GM18505 (cell line): ENCODE results near the gene LHCGR.

Source experiments
- ATAC-seq: cut with Tn5 transposase; IDR thresholded peaks from one replicate; pipeline ENCODE4 v1.9.1; 2021; ENCODE audit not compliant: unreplicated experiment
- POLR2A ChIP-seq: IDR thresholded peaks from 4 replicates; pipeline ENCODE4 v1.6.1; 2011; ENCODE audit warnings: borderline replicate concordance; ENCODE audit not compliant: insufficient read depth, insufficient read length; ENCODE audit errors: extremely low read depth

Gene LHCGR

DNA sequence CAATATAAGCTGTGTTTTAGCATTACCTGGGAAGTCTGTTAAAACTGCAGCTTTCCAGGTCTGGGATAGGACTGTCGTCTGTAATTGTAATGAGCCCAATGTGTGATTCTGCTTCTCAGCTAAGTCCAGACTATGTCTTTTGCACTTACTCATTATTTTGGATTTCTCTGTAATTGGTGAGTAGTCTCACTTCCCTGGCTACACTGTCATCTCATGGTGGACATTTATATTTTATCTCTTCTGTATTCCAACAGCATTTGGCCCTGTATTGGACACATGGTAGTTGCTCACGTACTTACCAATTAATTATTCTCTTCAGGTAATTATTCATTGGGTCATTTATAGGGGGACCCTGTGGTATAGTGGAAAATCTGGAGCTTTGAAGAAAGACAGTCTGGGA lies 28.0 kb downstream of the LHCGR start:
- no peak for TF ChIP-seq POLR2A
- no peak for ATAC-seq

DNA sequence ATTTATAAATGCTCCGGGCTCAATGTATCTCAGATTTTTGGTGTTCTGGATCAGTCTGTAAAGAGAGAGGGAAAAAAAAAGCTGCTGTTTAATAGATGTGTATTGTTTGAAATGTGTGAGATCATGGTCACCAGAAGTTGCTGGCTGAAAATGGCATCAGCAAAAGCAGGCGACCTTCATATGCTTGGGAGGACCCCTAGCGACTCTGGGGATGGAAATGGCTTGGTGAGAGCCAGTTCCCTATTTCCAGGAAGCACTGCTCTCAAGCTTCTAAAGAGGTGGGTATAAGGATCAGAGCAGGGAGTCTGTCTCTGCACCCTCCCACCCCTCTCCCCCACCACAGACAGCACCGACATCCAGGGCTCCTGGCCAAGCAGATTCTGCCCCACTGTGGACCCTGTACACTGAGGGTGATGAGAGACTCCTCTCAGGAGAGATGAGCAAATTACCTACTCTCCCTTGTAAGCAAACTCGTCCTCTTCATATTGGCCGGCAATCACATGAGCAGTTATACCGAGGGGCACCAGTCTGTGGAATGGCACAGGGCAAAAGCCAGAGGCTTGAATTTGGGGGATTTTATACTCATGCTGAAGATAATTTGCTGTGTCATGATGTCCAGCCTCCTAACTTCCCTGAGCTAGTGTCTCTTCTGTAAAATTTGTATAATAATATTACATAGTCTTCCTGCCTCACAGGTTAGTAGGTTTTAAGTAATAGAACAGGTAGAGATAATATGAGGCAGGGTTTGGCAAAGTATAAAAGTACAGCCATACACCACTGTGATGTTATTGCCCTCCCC lies 29.6 kb downstream of the LHCGR start:
- ATAC-seq: no peak
- no peak for TF ChIP-seq POLR2A

DNA sequence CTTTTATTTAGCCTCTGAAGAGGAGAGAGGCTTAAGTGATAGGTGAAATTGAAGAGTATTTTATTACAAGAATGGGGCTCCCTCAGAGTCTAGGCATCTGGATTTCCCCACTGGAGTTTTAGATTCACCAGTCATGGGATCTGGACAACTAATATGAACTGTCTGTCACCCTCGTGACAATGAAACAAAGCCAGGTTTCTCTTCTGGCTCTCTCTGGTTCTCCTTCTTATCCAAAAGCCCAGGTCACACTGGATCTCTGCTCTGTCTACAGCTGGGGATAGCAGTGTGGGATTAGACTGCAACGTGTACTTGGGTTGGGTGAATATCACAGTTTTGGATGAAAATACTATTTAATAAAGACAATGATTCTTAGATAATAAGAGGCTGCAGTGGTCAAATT lies 31.2 kb downstream of the LHCGR start:
- ATAC-seq: no peak
- TF ChIP-seq POLR2A: no peak

DNA sequence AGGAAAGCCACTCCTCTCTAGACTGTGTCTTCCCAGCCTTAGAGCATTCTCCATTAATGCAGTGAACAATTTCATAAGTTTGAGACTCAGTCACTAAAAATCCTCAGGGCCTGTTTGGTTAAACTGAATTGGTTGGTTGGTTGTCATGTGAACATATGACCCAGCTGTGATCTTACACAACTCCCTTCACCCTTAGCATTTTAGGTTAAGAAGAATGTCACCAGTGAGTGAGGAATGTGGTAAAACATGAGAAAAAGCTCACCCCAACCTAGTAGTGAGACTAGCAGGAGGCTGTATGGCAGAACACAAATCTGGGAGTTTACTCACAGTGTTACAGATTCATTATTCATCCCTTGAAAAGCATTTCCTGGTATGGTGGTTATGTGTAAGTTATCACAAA lies 32.4 kb downstream of the LHCGR start:
- ATAC-seq: no peak
- no peak for TF ChIP-seq POLR2A

DNA sequence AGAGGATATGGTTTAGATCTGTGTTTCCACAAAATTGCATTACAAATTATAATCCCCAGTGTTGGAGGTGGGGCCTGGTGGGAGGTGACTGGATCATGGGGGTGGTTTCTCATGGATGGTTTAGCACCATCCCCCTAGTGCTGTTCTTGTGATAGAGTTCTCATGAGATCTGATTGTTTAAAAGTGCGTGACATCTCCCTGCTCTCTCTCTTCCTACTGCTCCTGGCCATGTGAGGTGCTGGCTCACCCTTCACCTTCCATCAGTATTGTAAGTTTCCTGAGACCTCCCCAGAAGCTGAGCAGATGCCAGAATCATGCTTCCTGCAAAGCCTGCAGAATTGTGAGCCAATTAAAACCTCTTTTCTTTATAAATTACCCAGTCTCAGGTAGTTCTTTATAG lies 33.1 kb downstream of the LHCGR start:
- no peak for TF ChIP-seq POLR2A
- ATAC-seq: no peak

DNA sequence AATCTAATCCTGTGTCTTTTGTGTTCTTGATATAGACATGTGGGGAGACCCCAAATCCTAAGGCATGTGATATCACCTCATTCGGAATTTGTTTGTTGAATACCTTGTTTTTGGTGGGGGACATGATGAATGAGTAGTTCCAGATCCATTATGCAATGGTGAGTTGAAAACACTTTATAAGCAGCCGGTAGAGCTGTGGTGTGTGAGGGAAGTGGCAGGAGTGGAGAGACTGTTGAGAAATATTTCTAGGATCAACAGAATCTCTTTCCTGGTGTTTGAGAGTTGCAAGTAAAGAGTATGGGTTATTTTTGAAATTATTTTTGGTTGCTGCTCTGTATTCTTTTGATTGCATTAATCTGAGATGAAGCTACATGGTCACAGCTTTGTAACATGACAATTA lies 34.4 kb downstream of the LHCGR start:
- TF ChIP-seq POLR2A: no peak
- ATAC-seq: no peak

DNA sequence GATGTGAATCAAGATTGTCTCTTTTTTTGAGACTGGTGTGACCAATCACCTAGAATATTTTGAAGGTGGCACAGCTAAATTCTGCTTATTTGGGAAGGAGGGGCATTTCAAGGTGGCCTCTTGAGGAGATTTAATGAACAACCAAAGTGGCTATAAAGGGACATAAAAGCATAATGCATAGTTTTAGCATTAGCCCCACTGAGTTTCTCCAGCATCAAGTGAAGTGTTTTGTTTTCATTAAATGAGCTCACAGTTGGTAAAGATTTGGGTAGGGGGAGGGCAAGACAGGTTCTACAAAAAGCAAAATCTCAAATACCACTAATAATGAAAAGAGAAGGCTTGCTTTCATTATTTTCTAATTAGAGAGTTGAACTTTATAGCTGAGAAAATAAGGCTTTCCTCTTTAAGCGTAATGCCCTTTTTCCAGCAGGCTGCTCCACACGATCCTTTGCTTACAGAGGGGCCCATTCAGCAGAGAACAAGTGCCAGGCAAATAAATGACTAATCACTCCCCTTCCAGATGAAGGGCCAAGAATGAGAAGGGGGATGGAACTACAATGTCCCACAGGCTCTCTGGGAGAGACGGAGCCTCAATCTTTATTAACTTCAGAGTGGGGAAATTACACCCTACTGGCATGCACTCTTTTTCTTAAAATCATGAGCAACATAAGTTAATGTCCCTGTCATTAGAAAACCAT lies 35.9 kb downstream of the LHCGR start:
- ATAC-seq: no peak

DNA sequence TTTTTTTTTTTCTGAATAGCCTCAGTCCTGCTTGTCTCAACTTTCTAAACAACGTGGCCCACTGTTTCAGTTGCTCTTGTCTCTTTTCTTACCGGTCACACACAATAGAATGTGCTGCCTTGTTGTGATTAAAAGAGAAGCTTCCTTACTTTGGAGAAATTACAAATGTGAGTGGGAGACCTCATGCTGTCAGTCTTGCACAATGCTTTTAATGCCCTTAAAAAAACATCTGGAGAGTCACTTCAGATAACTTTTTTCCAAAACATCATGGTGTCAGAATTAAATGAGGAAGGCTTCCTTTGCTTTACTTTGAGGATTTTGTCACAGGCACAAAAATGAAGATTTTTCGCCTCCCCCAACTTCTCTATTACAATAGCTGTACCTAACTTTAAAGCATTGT lies 37.7 kb downstream of the LHCGR start:
- ATAC-seq: no peak

More for the DNA sequence above, 35.9 kb downstream of the LHCGR start:
- TF ChIP-seq POLR2A: no peak

DNA sequence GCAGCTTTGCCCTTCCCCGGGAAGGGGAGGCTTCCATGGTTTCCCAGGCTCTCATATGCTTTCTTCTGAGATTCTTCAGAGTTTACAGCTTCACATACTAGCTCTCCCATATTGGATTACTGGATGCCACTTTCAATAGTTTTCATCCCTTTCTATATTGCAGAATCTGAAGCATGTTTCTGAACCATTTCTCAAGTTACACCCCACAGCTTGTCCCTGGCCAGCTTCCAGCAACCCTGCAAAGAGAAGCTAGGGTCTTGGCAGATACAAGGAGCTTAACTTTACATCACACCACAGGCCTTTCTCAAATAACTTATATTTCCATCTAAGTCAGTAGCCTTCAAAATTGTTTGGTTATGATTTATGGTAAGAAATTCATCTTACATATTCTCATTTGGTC lies 39.6 kb downstream of the LHCGR start:
- no peak for TF ChIP-seq POLR2A
- no peak for ATAC-seq

More for the DNA sequence above, 37.7 kb downstream of the LHCGR start:
- no peak for TF ChIP-seq POLR2A

DNA sequence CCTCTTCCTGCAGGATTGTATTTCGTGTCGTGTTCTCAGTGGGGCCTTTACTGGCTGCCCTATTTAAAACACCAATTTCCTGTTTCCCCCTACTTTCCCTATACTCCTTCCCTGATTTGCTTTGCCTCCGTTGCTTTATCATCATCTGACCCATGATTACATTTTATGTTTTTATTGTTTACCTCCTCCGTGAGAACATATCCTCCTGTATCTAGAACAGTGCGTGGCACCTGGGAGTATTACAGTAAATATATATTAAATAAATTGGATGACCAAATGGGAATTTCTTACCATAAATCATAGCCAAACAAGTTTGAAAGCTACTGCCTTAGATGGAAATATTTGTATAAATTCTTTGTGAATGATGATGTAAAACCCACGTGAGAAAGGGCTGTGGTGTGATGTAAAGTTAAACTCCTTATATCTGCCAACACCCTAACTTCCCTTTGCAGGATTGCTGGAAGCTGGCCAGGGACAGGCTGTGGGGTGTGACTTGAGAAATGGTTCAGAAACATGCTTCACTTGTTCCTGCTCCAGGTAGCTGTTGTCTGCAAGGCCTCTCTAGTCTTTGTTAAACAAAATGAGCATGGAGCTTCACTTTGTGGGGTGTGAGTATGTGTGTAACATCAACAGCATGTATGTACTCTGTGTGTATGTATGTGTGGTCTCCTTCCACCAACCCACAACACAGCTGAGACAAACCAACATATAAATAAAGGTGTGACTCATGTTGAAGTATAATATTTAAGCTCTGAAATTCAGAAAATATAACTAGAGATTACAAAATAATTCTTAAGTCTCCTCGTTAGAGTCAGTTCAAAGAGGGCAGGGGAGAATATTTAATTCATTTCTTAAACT lies 40.3 kb downstream of the LHCGR start:
- no peak for ATAC-seq
- no peak for TF ChIP-seq POLR2A

DNA sequence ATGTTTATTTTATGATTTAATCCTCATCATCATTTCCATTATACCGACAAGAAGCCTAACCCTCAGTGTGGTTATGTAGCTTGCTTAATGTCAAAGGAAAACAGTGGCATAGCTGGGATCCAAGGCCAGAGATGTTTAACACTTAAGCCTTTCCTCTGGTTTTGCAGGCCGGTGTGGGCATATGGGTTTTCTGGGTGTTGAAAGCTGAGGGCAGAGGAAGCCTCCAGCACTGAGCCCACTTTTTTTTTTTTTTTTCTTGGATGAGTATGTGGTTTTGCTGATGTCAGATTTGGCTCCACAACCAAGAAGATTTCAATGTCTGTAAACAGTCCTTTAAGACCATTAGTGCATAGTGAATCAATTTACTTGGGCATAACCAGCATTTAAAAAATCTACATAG lies 41.3 kb downstream of the LHCGR start:
- no peak for TF ChIP-seq POLR2A
- ATAC-seq: no peak

DNA sequence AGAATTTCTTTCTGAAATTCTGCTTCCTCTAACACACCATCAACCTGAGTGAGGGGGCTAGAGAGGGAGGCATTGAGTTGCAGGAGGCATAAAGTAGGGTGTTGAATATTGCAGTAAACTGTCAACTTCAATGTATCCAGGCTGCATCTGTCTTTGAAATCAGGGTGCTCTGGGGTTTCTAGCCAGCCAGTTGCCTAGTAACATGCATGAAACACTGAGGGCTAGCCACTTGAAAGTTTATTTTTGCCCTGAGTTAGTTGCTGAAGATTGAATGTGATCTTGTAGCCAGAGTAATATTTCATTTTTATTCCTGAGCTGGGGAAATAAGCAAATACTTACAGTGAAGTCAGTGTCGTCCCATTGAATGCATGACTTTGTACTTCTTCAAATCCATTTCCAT lies 41.9 kb downstream of the LHCGR start:
- no peak for TF ChIP-seq POLR2A
- no peak for ATAC-seq

DNA sequence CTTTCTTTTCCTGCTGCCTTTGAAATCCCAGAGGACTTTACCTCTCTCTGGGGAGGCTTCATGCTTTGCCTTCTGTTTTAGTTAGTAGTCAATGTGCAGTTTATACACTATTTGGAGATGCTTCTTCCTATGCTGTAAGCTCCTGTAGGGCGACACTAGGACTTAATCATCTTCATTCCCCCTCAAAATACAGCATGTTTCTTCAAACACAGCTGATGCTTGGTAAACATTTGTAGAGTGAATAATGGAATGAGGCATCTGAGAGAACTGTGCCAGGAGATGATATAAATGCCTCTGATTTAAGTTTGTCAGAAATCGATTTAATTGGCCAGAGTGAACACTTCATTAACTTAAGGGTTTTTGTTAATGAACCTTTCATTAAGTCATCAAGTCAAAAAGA lies 43.4 kb downstream of the LHCGR start:
- ATAC-seq: no peak
- no peak for TF ChIP-seq POLR2A

DNA sequence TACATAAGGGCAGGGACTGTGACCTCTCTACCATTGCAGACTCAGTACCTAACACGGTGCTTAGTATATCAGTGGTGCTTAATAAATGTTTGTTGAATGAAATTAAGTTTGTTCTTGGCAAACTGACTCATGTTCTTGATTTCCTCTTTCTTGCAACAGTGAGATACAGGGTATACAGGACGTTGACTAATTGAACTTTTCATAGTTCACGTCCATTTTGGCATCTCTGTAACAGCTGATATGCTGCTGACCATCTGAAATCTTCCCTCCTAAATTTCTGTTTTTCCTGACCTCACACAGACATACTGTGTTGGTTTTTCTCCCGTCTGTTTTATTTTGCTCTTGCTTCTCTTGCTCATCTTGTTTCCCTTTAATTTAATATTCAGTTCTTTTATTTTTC lies 44.2 kb downstream of the LHCGR start:
- TF ChIP-seq POLR2A: no peak
- no peak for ATAC-seq
